NCI-H1105 (cell line): ENCODE measurements around the gene ZNF561.
A peak's percentile ranks its signal among the peaks of the same experiment; 100 is the strongest.
"Not testable (repeated sequence)": the region's sequence is repeated elsewhere in the genome, so short reads cannot be mapped to it uniquely, and the experiment has no call there.

Source experiments
- DNase-seq: peaks from one replicate; lab custom pipeline; 2025; lab: John Stamatoyannopoulos, UW

Gene ZNF561

GRCh38 chr19:9621156-9622037, at the start of gene ZNF561:
TSS of gene ZNF561 (minus strand) at chr19:9621232. CDS start at chr19:9619456, 1,776 bp downstream.
- DNase-seq: peak; percentile 84

- no peak for DNase-seq
Measured at GRCh38 chr19:9668544-9668943, 47.5 kb upstream of the ZNF561 start.

- DNase-seq: no peak
Measured at GRCh38 chr19:9667898-9668297, 46.9 kb upstream of the ZNF561 start.

- no peak for DNase-seq
Measured at GRCh38 chr19:9658769-9659168, 37.7 kb upstream of the ZNF561 start.

DNA sequence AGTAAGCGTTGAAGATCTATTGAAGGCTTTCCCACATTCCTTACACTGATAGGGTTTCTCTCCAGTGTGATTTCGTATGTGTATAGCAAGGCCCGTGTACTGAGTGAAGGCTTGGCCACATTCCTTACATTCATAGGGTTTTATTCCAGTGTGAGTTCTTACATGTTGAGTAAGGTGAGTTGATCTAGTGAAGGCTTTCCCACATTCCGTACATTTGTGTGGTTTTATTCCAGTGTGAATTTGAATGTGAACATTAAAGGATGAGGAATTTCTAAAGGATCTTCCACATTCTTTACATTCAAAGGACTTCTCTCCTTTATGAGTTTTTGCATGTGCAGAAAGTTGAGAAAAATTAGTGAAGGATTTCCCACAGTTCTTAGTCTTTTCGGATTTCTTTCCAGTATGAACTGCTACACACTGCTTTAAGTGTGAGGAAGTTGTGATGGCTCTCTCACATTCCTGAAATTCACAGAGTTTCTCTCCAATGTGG, 32.1 kb upstream of the ZNF561 start:
- DNase-seq: not testable (repeated sequence)

- DNase-seq: not testable (repeated sequence)
Measured at GRCh38 chr19:9651464-9651863, 30.4 kb upstream of the ZNF561 start.

DNA sequence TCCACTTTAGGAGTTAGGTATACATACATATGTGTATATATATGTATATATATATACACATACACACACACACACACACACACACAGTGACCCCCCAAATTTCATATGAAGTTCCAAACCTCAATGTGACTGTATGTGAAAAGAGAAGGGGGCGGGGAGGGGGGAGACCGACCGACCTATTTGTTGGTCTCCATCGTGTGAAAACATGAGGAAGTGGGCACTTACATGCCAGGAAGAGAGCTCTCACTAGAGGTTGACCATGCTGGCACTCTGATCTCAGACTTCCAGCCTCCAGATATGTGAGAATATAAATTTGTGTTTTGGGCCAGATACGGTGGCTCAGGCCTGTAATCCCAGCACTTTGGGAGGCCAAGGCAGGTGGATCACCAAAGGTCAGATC, 29.3 kb upstream of the ZNF561 start:
- DNase-seq: no peak

DNA sequence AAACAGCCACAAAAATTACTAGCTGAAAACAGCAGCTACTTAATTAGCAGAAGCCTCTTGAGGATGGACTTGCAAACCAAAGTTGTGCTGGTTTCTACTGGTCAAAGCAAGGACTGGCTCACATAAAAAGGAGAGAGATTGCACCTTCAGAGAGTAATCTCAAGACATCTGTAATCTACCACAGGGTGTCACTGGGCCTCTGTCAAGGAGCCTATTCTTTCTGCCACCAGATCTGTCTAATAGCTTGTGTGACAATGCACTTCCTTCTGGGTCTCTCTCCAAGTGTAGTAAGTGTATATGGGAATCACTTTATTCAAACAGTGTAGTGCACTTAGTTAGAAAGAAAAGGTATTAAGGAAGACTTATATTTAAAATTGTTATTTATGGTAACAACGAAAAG, 24.4 kb upstream of the ZNF561 start:
- no peak for DNase-seq

DNA sequence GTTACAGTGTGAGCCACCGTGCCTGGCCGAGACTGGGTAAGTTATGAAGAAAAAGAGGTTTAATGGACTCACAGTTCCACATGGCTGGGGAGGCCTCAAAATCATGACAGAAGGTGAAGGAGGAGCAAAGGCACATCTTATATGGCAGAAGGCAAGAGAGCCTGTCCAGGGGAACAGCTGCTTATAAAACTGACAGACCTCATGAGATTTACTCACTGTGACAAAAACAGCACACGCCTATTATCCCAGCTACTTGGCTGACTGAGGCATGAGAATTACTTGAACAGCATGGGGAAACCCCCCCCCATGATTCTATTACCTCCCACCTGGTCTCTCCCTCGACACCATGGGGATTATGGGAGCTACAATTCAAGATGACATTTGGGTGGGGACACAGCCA, 23.4 kb upstream of the ZNF561 start:
- no peak for DNase-seq

GRCh38 chr19:9641810-9642209, 20.8 kb upstream of the ZNF561 start:
- DNase-seq: no peak

DNA sequence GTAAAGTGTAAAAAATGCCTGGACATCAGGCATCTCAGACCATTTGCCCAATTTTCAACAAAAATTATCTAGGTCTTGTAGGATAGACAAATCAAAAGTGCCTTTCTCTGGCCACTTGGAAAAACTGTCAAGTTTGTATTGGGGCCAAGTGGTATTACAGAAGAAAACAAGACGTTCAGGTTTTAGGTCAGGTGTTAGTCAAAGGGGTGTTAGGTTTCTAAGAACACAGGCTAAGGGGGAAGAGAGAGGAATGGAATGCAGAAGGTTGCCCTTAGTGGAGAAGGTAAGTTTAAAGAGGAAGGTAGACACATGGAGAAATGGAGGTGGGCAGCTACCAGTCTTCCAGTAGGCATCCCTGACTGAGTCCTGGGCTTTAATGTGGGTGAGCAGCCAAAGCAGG, 19.9 kb upstream of the ZNF561 start:
- no peak for DNase-seq

GRCh38 chr19:9636018-9636417, 15.0 kb upstream of the ZNF561 start:
- no peak for DNase-seq

DNA sequence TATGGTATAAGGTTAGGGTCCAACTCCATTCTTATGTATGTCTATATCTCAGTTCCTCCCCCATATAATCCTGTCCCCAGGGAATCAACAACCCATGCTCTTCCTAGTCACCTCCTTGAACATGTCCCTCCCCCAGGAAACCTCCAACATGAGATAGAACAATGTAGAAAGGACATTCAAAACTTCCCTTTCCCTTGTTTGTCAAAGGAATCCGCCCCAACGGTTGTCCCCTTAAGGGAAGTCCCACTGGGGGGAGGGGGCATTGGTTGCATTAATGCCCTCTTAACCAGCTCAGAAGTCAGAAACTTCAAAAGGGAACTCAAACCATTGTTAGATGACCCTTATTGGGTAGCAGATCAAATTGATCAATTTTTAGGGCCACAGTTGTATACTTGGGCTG, 6.8 kb upstream of the ZNF561 start:
- no peak for DNase-seq

DNA sequence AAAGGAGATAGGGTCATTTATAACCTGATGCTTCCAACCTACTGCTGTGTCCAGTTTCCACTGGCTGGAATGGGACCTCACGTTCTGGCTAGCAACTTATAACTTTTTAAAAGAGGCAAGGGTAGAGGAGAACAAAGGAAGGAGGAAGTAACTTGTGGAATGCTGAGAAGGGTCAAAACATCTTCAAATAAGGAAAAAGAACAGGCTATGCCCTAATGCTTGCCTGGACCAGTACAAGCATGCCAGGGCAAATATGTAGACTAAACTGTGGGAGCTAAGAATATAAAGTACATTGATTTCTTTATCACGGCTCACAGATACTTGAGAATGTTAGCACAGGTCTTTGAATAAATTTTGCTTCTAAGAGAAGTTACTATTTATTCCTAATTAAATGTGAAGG, 1.5 kb upstream of the ZNF561 start:
- no peak for DNase-seq

- no peak for DNase-seq
Measured at GRCh38 chr19:9620842-9621155, 233 bp downstream of the ZNF561 start.

DNA sequence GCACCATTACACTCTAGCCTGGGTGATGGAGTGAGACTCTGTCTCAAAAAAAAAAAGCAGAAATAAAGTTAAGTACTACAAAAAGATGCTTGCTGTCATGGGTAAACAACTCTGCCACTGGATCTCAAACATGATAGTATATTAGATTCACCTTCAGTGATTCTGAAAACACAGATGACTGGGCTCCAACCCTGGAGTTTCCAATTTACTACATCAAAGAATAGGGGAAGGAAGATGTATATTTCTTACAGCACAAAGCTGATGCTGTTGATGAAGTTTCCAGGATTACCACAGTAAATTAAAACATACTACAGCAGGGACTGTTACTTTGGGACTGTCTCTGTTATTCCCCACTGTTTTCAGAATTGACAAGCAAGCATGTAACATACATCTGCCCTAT, 5.2 kb downstream of the ZNF561 start:
- DNase-seq: no peak

GRCh38 chr19:9610484-9611113, 10.4 kb downstream of the ZNF561 start:
- no peak for DNase-seq

DNA sequence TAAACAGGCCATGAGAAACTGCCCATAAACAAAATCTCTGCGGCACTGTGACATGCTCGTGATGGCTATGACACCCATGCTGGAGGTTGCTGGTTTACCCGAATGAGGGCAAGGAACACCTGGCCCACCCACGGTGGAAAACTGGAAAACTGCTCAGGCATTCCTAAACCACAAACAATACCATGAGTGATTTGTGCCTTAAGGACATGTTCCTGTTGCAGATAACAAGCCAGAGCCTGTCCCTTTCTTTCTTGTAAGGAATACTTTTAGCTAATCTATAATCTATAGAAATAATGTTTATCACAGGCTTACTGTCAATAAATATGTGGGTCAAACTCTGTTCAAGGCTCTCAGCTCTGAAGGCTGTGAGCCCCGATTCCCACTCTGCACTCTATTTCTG, 12.1 kb downstream of the ZNF561 start:
- no peak for DNase-seq

DNA sequence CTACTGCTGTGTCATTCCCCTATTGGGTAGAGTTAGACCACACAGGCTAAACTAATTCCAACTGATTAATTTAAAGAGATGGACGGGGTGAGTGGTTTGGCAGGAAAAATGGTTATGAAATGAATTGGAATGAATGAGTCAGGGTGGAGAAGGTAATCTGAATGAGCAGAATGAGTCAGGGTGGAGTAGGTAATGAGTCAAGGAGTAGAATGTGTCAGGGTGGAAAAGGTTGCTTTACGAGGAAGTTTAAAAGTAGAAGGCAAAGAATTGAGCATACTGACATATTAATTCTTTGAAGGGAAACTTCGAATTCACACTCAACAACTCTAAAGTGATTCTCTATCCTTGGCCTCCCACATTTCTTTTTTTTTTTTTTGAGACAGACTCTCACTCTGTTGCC, 24.0 kb downstream of the ZNF561 start:
- no peak for DNase-seq

DNA sequence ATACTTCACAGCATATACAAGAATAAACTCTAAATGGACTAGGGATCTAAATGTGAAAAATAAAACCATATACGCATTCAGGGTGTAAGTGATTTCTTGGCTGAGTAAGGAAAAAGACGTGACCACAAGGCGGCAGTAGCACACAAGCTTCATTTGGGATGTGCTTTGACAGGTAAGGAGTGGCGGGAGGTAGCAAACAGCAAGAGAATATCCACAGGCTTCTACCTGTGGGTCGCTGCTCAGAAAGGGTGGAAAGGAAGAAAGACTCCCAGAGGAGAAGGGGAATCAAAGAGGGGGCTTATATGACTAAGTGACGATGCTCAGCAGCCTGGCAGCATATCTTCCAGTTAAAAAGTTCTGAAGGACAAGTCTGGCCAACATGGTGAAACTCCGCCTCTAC, 34.3 kb downstream of the ZNF561 start:
- peak; percentile 33 for DNase-seq

DNA sequence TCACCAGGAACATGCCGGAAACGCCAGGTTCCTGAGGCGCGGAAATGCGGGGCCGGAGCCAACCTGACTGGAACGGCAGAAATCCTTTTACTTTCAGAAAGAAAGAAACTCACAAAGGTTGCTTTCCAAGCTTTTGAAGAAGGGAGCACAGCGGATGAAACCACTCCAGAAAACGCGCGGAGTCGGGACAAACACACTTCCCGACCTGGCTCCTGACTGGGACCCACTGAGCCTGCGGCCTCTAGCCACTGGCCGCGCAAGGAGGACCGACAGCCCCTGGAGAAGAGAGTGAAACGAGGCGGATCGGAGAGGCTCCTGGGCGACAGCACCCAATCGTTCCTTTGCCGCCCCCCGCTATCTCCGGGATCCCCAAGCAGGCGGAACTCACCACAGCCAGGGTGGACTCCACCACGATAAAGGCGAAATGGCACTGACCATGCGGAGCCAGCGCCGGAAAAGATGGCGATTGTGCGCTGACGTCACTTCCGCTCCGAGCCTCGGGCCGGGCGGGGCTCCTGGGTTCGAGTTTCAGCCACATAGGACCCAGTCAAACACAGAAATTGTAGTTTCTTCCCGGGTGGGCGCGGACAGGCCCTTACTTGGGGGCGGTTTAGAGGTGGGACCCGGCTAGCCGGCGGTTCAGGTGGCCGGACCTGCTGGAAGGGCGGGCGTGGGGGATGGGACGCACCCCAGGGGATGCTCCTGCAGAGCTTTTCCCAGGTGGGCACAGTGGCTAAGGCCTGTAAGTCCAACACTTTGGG, 36.8 kb downstream of the ZNF561 start, which contains the start of gene ZNF121:
Gene ZNF121 (minus strand): TSS at position 432 of the 761 bp plus-strand sequence. CDS start 16,407 bp downstream, outside the sequence.
- DNase-seq: peak; percentile 86

DNA sequence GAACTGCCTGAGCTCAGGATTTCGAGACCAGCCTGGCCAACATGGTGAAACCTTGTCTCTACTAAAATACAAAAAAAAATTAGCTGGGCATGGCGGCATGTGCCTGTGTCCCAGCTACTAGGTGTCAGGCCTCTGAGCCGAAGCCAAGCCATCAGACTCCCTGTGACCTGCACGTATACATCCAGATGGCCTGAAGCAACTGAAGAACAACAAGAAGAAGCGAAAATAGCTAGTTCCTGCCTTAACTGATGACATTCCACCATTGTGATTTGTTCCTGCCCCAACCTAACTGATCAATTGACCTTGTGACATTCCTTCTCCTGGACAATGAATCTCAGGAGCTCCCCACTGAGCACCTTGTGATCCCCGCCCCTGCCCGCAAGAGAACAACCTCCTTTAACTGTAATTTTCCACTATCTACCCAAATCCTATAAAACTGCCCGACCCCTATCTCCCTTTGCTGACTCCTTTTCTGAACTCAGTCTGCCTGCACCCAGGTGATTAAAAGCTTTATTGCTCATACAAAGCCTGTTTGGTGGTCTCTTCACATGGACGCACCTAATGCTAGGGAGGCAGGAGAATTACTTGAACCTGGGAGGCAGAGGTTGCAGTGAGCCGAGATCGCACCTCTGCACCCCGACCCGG, 38.8 kb downstream of the ZNF561 start:
- DNase-seq: not testable (repeated sequence)
